Subcutaneous abdominal adipose tissue (tissue), 5 donors: ENCODE measurements around the gene RARS2.
A peak's percentile ranks its signal among the peaks of the same experiment; 100 is the strongest.
"Not testable (repeated sequence)": the region's sequence is repeated elsewhere in the genome, so short reads cannot be mapped to it uniquely, and the experiment has no call there.

Experiments used
- H3K27ac ChIP-seq: one replicate; pipeline ENCODE4 v1.7.0; 2013; ENCODE audit warnings: low read depth, mild to moderate bottlenecking, inconsistent platforms, low read length, moderate library complexity
- H3K27me3 ChIP-seq, 5 donors: one replicate each; pipeline ENCODE4 v1.7.0; 2013; ENCODE audit warnings: low read length in 5 of 5, inconsistent platforms in 1 of 5; ENCODE audit not compliant: control insufficient read depth in 5 of 5, insufficient read depth in 4 of 5
- H3K36me3 ChIP-seq, 5 donors: one replicate each; pipeline ENCODE4 v1.7.0; 2013; ENCODE audit warnings: low read length in 5 of 5; ENCODE audit not compliant: control insufficient read depth in 5 of 5, insufficient read depth in 5 of 5
- H3K4me1 ChIP-seq, 5 donors: one replicate each; pipeline ENCODE4 v1.7.0; 2013; ENCODE audit warnings: low read length in 5 of 5, mild to moderate bottlenecking in 3 of 5, moderate library complexity in 1 of 5; ENCODE audit not compliant: control insufficient read depth in 5 of 5, insufficient read depth in 5 of 5
- H3K4me3 ChIP-seq, 5 donors: one replicate each; pipeline ENCODE4 v1.7.0; 2013; ENCODE audit warnings: low read length in 5 of 5, low read depth in 1 of 5
- H3K9ac ChIP-seq, 5 donors: one replicate each; pipeline ENCODE4 v1.7.0; 2013; ENCODE audit warnings: low read length in 5 of 5, mild to moderate bottlenecking in 4 of 5, moderate library complexity in 3 of 5
- H3K9me3 ChIP-seq, 5 donors: one replicate each; pipeline ENCODE4 v1.7.0; 2013; ENCODE audit warnings: low read length in 5 of 5; ENCODE audit not compliant: control insufficient read depth in 5 of 5
- donor health status: healthy.
- donor health status: healthy.
- donor health status: healthy.
- donor health status: healthy.
- donor health status: healthy.

Gene RARS2

GRCh38 chr6:87617405-87617804, 27.6 kb upstream of the RARS2 start:
- no peaks in the 10 kb centered on the region for H3K9me3 ChIP-seq
- no peak overlapping the region for H3K27ac ChIP-seq
- peaks cover 0 to 6% (median 0%) of the 10 kb centered on the region in 5 donors for H3K4me1 ChIP-seq
- peaks cover 9 to 25% (median 17%) of the 10 kb centered on the region in 5 donors for H3K36me3 ChIP-seq
- H3K9ac ChIP-seq: no peak overlapping the region
- no peaks in the 10 kb centered on the region for H3K27me3 ChIP-seq
- H3K4me3 ChIP-seq: no peak overlapping the region

- not testable (repeated sequence) for H3K9me3 ChIP-seq, H3K27me3 ChIP-seq, H3K9ac ChIP-seq, H3K27ac ChIP-seq, H3K4me1 ChIP-seq, H3K4me3 ChIP-seq
- H3K36me3 ChIP-seq: peaks cover 9 to 44% (median 25%) of the 10 kb centered on the region in 5 donors
These were observed 23.2 kb upstream of the RARS2 start for GRCh38 chr6:87613018-87613417.

- Histone ChIP-seq H3K27ac (no peak overlapping the region), H3K36me3 (peaks cover 18 to 47% (median 33%) of the 10 kb centered on the region in 5 donors), H3K9ac (no peak overlapping the region), H3K4me1 (no peaks in the 10 kb centered on the region), H3K9me3 (no peaks in the 10 kb centered on the region), H3K4me3 (no peak overlapping the region), H3K27me3 (no peaks in the 10 kb centered on the region)
These were observed 19.0 kb upstream of the RARS2 start for GRCh38 chr6:87608802-87609201.

GRCh38 chr6:87606199-87606598, 16.4 kb upstream of the RARS2 start:
- no peak overlapping the region for H3K9ac ChIP-seq
- no peaks in the 10 kb centered on the region for H3K4me1 ChIP-seq
- H3K27ac ChIP-seq: no peak overlapping the region
- no peak overlapping the region for H3K4me3 ChIP-seq
- H3K27me3 ChIP-seq: no peaks in the 10 kb centered on the region
- H3K36me3 ChIP-seq: peaks cover 13 to 23% (median 19%) of the 10 kb centered on the region in 5 donors
- no peaks in the 10 kb centered on the region for H3K9me3 ChIP-seq

GRCh38 chr6:87600576-87600975, 10.8 kb upstream of the RARS2 start:
- Histone ChIP-seq H3K4me1 (no peaks in the 10 kb centered on the region), H3K36me3 (peaks cover 2 to 10% (median 6%) of the 10 kb centered on the region in 5 donors), H3K27ac (no peak overlapping the region), H3K9ac (no peak overlapping the region), H3K4me3 (no peak overlapping the region), H3K27me3 (no peaks in the 10 kb centered on the region), H3K9me3 (no peaks in the 10 kb centered on the region)

- H3K9ac ChIP-seq: peak overlapping the region in 3 of 5 donors; percentile 90 to 97 (median 96)
These were observed 1.2 kb upstream of the RARS2 start for GRCh38 chr6:87590990-87591389.

GRCh38 chr6:87590417-87590880, 662 bp upstream of the RARS2 start:
- H3K4me1 ChIP-seq: peaks cover 4 to 36% (median 30%) of the 10 kb centered on the region in 5 donors
- peak overlapping the region; percentile 90 to 98 (median 96) for H3K9ac ChIP-seq
- peak overlapping the region; percentile 90 to 100 (median 99) for H3K4me3 ChIP-seq
- H3K36me3 ChIP-seq: peaks cover 6 to 9% (median 8%) of the 10 kb centered on the region in 5 donors
- H3K9me3 ChIP-seq: no peaks in the 10 kb centered on the region
- H3K27ac ChIP-seq: peak overlapping the region; percentile 84
- H3K27me3 ChIP-seq: no peaks in the 10 kb centered on the region

More at GRCh38 chr6:87590990-87591389, 1.2 kb upstream of the RARS2 start:
- no peaks in the 10 kb centered on the region for H3K9me3 ChIP-seq
- no peaks in the 10 kb centered on the region for H3K27me3 ChIP-seq
- H3K4me3 ChIP-seq: peak overlapping the region in 4 of 5 donors; percentile 98 to 100 (median 100)
- H3K27ac ChIP-seq: no peak overlapping the region
- peaks cover 4 to 35% (median 30%) of the 10 kb centered on the region in 5 donors for H3K4me1 ChIP-seq
- H3K36me3 ChIP-seq: peaks cover 9 to 14% (median 11%) of the 10 kb centered on the region in 5 donors

- H3K36me3 ChIP-seq: peaks cover 0 to 2% (median 0%) of the 10 kb centered on the region in 5 donors
- no peaks in the 10 kb centered on the region for H3K9me3 ChIP-seq
- H3K9ac ChIP-seq: peak overlapping the region; percentile 88 to 98 (median 96)
- no peaks in the 10 kb centered on the region for H3K27me3 ChIP-seq
- H3K4me1 ChIP-seq: peaks cover 4 to 36% (median 33%) of the 10 kb centered on the region in 5 donors
- H3K4me3 ChIP-seq: peak overlapping the region; percentile 90 to 100 (median 98)
- peak overlapping the region; percentile 84 for H3K27ac ChIP-seq
These were observed 905 bp downstream of the RARS2 start for GRCh38 chr6:87588756-87589407.

- H3K9me3 ChIP-seq: no peaks in the 10 kb centered on the region
- no peaks in the 10 kb centered on the region for H3K27me3 ChIP-seq
- H3K36me3 ChIP-seq: peaks cover 11 to 19% (median 13%) of the 10 kb centered on the region in 5 donors
- H3K4me1 ChIP-seq: peaks cover 4 to 36% (median 33%) of the 10 kb centered on the region in 5 donors
- H3K4me3 ChIP-seq: no peak overlapping the region
- H3K27ac ChIP-seq: no peak overlapping the region
- no peak overlapping the region for H3K9ac ChIP-seq
These were observed 3.3 kb downstream of the RARS2 start for GRCh38 chr6:87586371-87587077.

- peaks cover 4 to 22% (median 16%) of the 10 kb centered on the region in 5 donors for H3K4me1 ChIP-seq
These were observed 6.0 kb downstream of the RARS2 start for GRCh38 chr6:87583822-87584221.

More at GRCh38 chr6:87583822-87584221, 6.0 kb downstream of the RARS2 start:
- Histone ChIP-seq H3K36me3 (peaks cover 11 to 26% (median 19%) of the 10 kb centered on the region in 5 donors), H3K4me3 (no peak overlapping the region), H3K9me3 (no peaks in the 10 kb centered on the region), H3K27me3 (no peaks in the 10 kb centered on the region), H3K9ac (no peak overlapping the region), H3K27ac (no peak overlapping the region)
